Suprapubic skin (tissue), 4 donors: ENCODE data around the gene NEXN.

Experiments
- EP300 ChIP-seq: sonication (generic); formaldehyde crosslinking; IDR thresholded peaks from one replicate; pipeline ENCODE4 v1.6.1; 2017; ENCODE audit warnings: antibody characterized with exemption
- POLR2A ChIP-seq, 2 donors: fragments of 450-650 bp; IDR thresholded peaks; one replicate each; pipeline ENCODE4 v1.6.1; 2017; ENCODE audit warnings: antibody characterized with exemption in 2 of 2, mild to moderate bottlenecking in 2 of 2, moderate library complexity in 2 of 2
- POLR2AphosphoS5 ChIP-seq, 3 donors: sonication (generic); formaldehyde crosslinking; IDR thresholded peaks; one replicate each; pipeline ENCODE4 v1.6.1; 2017; ENCODE audit warnings: antibody characterized with exemption in 3 of 3
- TF ChIP-seq, protein P1 (sequence below), 2 donors: fragments of 200-600 bp in 1 of 2; fragments of 450-650 bp in 1 of 2; sonication (generic) in 1 of 2; IDR thresholded peaks; one replicate each; pipeline ENCODE4 v1.5.1; 2016 to 2019; ENCODE audit warnings: antibody characterized with exemption in 2 of 2, mild to moderate bottlenecking in 1 of 2, moderate library complexity in 1 of 2

DNA sequence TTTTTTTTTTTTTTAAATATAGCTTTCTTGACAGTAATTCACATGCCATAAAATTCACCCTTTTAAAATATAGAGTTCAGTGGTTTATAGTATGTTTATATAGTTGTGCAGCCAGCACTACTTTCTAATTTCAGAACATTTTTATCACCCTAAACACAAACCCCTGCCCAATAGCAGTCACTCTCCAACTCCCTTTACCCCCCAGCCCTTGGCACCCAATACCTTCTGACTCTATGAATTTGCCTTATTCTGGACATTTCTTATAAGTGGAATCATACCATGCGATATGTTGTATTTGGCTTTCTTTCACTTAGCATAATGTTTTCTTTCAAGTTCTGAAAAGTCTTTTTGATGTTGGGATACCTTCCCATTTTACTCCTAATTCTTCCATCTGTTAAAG, 42.5 kb upstream of the NEXN start:
- TF ChIP-seq, protein P1, sequence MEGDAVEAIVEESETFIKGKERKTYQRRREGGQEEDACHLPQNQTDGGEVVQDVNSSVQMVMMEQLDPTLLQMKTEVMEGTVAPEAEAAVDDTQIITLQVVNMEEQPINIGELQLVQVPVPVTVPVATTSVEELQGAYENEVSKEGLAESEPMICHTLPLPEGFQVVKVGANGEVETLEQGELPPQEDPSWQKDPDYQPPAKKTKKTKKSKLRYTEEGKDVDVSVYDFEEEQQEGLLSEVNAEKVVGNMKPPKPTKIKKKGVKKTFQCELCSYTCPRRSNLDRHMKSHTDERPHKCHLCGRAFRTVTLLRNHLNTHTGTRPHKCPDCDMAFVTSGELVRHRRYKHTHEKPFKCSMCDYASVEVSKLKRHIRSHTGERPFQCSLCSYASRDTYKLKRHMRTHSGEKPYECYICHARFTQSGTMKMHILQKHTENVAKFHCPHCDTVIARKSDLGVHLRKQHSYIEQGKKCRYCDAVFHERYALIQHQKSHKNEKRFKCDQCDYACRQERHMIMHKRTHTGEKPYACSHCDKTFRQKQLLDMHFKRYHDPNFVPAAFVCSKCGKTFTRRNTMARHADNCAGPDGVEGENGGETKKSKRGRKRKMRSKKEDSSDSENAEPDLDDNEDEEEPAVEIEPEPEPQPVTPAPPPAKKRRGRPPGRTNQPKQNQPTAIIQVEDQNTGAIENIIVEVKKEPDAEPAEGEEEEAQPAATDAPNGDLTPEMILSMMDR (IDR thresholded peaks at IDR 0.05) = no peak
- no peak for TF ChIP-seq POLR2A (IDR thresholded peaks at IDR 0.05)
- no peak for TF ChIP-seq POLR2AphosphoS5 (IDR thresholded peaks at IDR 0.05)
- no peak for TF ChIP-seq EP300
